Skeletal muscle tissue (tissue), 4 donors: ENCODE data around the gene CETN1. TPM values are rescaled to one million over a fixed set of nuclear protein-coding genes. Genes with fewer than 3 reads are reported as not detected.

Experiments
- H3K27ac ChIP-seq: one replicate; pipeline ENCODE4 v1.7.0; 2013; ENCODE audit warnings: mild to moderate bottlenecking, low read depth, low read length, inconsistent platforms
- H3K27me3 ChIP-seq, 3 donors: one replicate each; pipeline ENCODE4 v1.7.0; 2013; ENCODE audit warnings: low read length in 3 of 3; ENCODE audit not compliant: control insufficient read depth in 3 of 3, insufficient read depth in 3 of 3
- H3K36me3 ChIP-seq, 3 donors: one replicate each; pipeline ENCODE4 v1.7.0; 2013; ENCODE audit warnings: low read length in 3 of 3; ENCODE audit not compliant: control insufficient read depth in 3 of 3, insufficient read depth in 3 of 3
- H3K4me1 ChIP-seq, 3 donors: one replicate each; pipeline ENCODE4 v1.7.0; 2013; ENCODE audit warnings: low read length in 3 of 3, mild to moderate bottlenecking in 3 of 3; ENCODE audit not compliant: control insufficient read depth in 3 of 3, insufficient read depth in 3 of 3
- H3K4me3 ChIP-seq, 3 donors: one replicate each; pipeline ENCODE4 v1.7.0; 2013; ENCODE audit warnings: low read length in 3 of 3
- H3K9ac ChIP-seq, 3 donors: one replicate each; pipeline ENCODE4 v1.7.0; 2013; ENCODE audit warnings: low read length in 3 of 3, mild to moderate bottlenecking in 3 of 3, moderate library complexity in 2 of 3, low read depth in 1 of 3
- H3K9me3 ChIP-seq, 3 donors: one replicate each; pipeline ENCODE4 v1.7.0; 2013; ENCODE audit warnings: low read length in 3 of 3; ENCODE audit not compliant: control insufficient read depth in 3 of 3
- total RNA-seq: library from RNA; depleted of rRNA; stranded (reverse); fragments of >200 nt; gene quantifications from one replicate; pipeline ENCODE4 v1.2.3, GENCODE V29; 2014
- donor health status: Osteomylitis.

The CETN1 gene
- total RNA-seq, 1 donor from 2014 or later = not detected

DNA sequence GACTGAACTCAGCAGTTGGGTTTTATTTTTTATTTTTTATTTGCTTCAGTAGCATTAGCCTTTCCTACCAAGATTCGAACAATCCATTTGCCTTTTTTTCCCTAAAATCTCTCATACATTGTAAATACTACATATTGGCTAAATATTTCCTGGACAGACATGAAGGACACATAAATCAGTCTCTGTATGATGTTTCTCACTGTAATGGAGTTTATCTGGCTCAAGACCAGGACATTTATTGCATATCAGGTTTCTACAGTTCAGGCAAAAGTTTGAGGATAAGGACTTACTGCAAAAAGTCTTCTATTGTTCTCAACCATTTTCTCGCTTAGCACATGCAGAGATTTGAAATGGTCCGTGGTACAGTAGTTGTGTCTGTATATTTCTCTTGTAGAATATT, 19.9 kb downstream of the CETN1 start:
- Histone ChIP-seq H3K27me3 (peaks cover 4 to 12% (median 5%) of the 10 kb centered on the region in 3 donors), H3K9ac (no peak overlapping the region), H3K27ac (no peak overlapping the region), H3K36me3 (no peaks in the 10 kb centered on the region), H3K9me3 (no peaks in the 10 kb centered on the region), H3K4me3 (no peak overlapping the region), H3K4me1 (no peaks in the 10 kb centered on the region)

DNA sequence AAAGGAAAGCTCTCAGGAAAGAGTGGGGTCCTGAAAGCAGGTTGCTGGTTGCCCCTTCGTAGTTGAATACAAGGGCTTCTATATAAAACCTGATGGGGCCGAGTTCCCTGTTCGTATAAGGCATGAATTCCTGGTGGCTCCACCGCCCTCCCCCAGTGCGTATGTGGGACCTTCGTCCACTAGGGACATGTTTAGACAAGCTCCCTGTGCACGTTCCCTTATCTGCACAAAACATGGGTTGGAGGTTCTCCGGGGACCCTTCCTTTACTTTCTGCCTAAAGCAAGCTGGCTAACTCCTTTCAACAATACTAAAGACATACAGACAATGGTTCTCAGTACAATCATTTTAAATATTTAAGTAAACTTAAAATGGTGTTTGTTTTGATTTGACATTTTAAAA, 24.6 kb downstream of the CETN1 start:
- Histone ChIP-seq H3K27ac (no peak overlapping the region), H3K27me3 (peaks cover 0 to 4% (median 2%) of the 10 kb centered on the region in 3 donors), H3K4me3 (no peak overlapping the region), H3K36me3 (no peaks in the 10 kb centered on the region), H3K9ac (no peak overlapping the region), H3K4me1 (no peaks in the 10 kb centered on the region), H3K9me3 (no peaks in the 10 kb centered on the region)

DNA sequence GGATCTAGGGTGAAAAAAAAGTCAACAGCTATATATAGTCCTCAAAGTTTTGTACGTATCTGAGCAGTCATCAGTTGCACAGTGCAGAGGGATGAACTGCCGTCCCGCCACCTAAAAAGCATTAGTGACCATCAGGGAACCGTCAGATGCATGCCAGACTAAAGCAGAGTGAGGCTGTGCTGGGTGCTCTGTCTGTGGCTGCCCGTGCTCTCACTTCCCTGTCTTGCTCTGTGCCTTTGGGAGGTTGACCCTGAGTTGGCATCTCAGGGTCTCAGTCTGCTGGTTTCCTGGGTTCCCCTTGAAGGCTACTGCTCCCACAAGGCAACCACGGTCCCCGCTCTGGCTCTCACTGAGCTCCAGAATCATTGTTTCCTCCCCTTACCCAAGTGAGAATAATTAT, 27.8 kb downstream of the CETN1 start:
- Histone ChIP-seq H3K27ac (no peak overlapping the region), H3K4me3 (no peak overlapping the region), H3K27me3 (peaks cover 0 to 4% (median 0%) of the 10 kb centered on the region in 3 donors), H3K9me3 (no peaks in the 10 kb centered on the region), H3K36me3 (no peaks in the 10 kb centered on the region), H3K9ac (no peak overlapping the region), H3K4me1 (no peaks in the 10 kb centered on the region)

DNA sequence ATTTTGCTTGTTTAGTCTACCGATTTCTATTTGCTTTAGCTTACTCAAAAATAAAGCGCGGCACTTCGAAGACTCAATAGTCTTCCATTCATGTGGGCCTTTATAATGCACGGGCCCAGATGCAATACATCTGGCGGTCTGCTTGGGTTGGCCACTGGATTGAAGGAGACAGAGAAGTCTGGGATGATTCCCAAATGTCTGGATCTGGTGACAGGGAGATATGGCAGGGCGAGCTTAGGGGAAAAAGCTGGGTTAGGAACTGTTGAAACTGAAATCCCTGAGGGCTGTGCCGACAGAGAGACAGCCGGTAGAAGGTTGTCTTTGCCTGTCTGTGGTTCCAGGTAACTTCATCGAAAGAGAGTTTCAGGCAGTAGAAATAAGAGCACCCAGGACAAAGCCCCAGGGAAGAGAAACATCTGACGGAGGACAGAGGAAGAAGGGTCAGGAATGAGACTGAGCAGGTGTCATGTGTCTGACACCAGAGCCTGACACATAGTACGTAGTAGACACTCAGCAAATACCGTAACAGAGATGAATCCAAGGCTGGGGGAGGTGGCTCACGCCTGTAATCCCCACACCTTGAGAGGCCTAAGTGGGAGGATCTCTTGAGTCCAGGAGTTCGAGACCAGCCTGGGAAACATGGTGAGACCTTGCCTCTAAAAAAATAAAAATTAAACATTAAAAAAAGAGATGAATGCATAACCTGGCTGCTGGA, 30.2 kb downstream of the CETN1 start:
- Histone ChIP-seq H3K4me3 (no peak overlapping the region), H3K9ac (no peak overlapping the region), H3K27me3 (peaks cover 0 to 4% (median 0%) of the 10 kb centered on the region in 3 donors), H3K27ac (no peak overlapping the region), H3K4me1 (no peaks in the 10 kb centered on the region), H3K36me3 (no peaks in the 10 kb centered on the region), H3K9me3 (no peaks in the 10 kb centered on the region)

DNA sequence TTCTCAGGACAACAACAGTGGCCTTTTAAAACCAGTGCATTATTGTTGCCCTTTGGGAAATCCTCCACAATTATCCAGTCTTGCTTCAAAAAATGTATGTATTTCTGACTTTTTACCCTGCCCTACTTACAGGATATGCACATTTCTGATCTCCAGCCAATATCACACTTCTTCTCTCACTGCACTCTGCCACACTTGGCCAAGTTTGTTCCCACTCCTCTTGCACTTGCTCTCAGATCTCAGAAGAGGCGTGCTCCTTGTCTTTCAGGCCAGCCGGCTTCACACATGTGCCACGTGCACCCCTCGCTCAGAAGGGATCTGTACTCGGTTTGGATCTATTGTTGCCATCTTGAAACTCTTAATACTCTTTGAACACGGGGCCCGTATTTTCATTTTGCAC, 32.0 kb downstream of the CETN1 start:
- no peak overlapping the region for H3K27ac ChIP-seq
- H3K36me3 ChIP-seq = no peaks in the 10 kb centered on the region
- no peaks in the 10 kb centered on the region for H3K9me3 ChIP-seq
- H3K4me3 ChIP-seq = no peak overlapping the region
- no peaks in the 10 kb centered on the region for H3K4me1 ChIP-seq
- H3K9ac ChIP-seq = no peak overlapping the region
- no peaks in the 10 kb centered on the region for H3K27me3 ChIP-seq

DNA sequence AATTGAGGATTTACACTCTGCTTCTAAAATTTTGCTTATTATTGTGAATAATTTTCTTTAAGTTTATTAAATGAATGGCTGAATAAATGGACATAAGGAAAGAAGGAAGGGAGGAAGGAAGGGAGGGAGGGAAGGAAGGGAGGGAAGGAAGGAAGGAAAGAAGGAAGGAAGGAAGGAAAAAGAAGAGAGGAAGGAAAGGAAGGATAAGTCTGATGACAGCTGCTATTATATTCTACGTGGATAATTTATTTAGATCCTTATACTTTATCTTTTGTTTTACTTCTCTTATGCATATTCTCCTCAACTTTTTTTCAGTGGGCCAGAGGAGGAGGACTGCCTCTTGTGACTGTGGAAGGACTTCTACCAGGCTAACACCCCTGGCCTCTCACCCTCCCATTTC, 34.0 kb downstream of the CETN1 start:
- Histone ChIP-seq H3K27ac (no peak overlapping the region), H3K27me3 (no peaks in the 10 kb centered on the region), H3K4me3 (no peak overlapping the region), H3K4me1 (no peaks in the 10 kb centered on the region), H3K9me3 (no peaks in the 10 kb centered on the region), H3K36me3 (no peaks in the 10 kb centered on the region), H3K9ac (no peak overlapping the region)

GRCh38 chr18:615092-615521, 34.9 kb downstream of the CETN1 start:
- Histone ChIP-seq H3K4me3 (no peak overlapping the region), H3K4me1 (no peaks in the 10 kb centered on the region), H3K36me3 (no peaks in the 10 kb centered on the region), H3K27me3 (no peaks in the 10 kb centered on the region), H3K9ac (no peak overlapping the region), H3K9me3 (no peaks in the 10 kb centered on the region), H3K27ac (no peak overlapping the region)

DNA sequence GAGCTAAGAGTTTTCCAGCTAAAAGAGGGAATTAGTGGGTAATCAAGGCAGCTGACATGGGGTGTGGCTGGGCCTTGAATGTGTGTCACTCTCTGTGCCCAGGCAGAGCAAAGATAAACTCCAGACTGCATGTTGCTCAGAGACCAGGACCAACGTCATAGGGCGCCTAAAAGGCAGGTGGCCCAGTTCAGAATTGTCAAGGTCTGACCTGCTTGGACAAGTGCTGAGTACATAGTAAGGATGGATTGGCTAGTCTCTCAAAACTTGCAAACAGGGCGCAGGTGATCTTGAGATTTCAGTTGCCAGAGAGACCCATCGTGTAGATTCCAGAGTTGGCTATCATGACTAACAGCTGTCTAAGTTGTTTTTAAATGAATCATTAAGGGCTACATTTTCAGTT, 35.6 kb downstream of the CETN1 start:
- H3K9me3 ChIP-seq = no peaks in the 10 kb centered on the region
- H3K4me3 ChIP-seq = no peak overlapping the region
- H3K27me3 ChIP-seq = no peaks in the 10 kb centered on the region
- no peaks in the 10 kb centered on the region for H3K4me1 ChIP-seq
- no peak overlapping the region for H3K27ac ChIP-seq
- H3K9ac ChIP-seq = no peak overlapping the region
- H3K36me3 ChIP-seq = no peaks in the 10 kb centered on the region

DNA sequence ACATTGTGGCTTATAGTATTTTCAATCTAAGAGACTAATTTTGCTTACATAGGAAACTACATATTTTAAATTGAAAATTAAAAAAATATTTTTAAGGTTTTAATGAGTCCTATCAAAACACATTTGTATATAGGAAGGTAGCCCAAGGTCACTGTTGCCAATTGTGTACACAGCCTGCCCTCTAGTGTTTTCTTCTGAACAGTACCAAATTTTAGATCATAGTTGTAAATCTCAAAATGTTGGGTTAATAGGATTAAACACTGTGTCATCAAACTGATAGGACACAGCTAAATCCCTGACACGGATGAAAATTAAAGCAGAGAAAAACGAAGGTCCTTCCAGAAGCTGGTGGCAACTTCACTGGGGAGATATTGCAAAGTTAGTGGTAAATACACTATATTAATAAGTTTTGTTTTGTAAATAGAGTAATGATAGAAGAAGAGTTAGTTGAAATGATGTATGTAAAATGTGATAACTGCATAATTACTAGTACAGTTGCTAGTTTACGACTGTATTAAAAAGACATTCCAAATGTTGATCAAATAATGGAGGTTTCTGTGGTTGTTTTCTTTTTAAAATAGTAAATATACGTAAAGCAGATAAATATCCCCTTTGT, 36.3 kb downstream of the CETN1 start:
- no peak overlapping the region for H3K4me3 ChIP-seq
- H3K27me3 ChIP-seq = no peaks in the 10 kb centered on the region
- H3K4me1 ChIP-seq = no peaks in the 10 kb centered on the region
- H3K27ac ChIP-seq = no peak overlapping the region
- H3K36me3 ChIP-seq = no peaks in the 10 kb centered on the region
- H3K9ac ChIP-seq = no peak overlapping the region
- no peaks in the 10 kb centered on the region for H3K9me3 ChIP-seq

DNA sequence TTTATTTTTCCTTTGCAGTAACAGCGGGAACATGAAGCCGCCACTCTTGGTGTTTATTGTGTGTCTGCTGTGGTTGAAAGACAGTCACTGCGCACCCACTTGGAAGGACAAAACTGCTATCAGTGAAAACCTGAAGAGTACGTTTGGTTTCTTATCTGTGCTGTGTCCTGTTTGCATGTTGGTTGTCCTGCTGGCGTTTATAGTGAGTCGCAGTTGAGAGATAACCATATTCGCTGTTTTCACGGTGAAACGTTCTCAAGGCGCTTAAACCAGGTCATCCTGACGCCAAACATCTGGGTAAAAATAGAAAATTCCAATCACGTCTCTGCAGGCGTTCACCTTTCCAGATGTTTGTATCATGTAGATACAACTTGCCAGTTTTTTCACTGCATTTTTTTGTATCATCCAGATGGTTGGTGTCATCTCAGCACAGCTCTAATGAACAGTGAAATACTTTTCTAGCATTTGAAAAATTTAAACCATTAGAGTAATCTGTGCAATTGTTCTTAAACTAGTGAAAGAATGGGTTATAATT, 37.9 kb downstream of the CETN1 start:
- Histone ChIP-seq H3K27me3 (no peaks in the 10 kb centered on the region), H3K9ac (no peak overlapping the region), H3K4me3 (no peak overlapping the region), H3K9me3 (no peaks in the 10 kb centered on the region), H3K27ac (no peak overlapping the region), H3K4me1 (no peaks in the 10 kb centered on the region), H3K36me3 (no peaks in the 10 kb centered on the region)
